ENCODE data around the gene SLC2A14. TPM values are rescaled to one million over a fixed set of nuclear protein-coding genes. Genes with fewer than 3 reads are reported as not detected.
"Not testable (repeated sequence)": the region's sequence is repeated elsewhere in the genome, so short reads cannot be mapped to it uniquely, and the experiment has no call there.

The SLC2A14 gene
- under 1 TPM in 1 of 6 donors, not detected in 5; 0.58 TPM for polyA plus RNA-seq (ENCODE audit: low read depth in 6 of 6)

GRCh38 chr12:7872566-7873319 is at the start of gene SLC2A14:
TSS of gene SLC2A14 (minus strand) at chr12:7872915. CDS start at chr12:7869880, 3,035 bp downstream.
- Mint-ChIP-seq H3K4me1 (peaks cover 5 to 8% (median 6%) of the 10 kb centered on the region in 3 donors), H3K4me3 (peak within 1 kb of the TSS in 2 of 8 donors; percentile 36 to 72), H3K36me3 (peaks cover 0 to 8% of the 10 kb centered on the region in 2 donors), H3K27me3 (peaks cover 26 to 39% (median 29%) of the 10 kb centered on the region in 3 donors), H3K9me3 (no peaks in the 10 kb centered on the region), H3K27ac (peak within 1 kb of the TSS in 1 of 6 donors; percentile 26)
- ATAC-seq (ENCODE audit: low read depth in 2 of 2) (no peak), DNase-seq (no peak)

- H3K27me3 Mint-ChIP-seq, H3K9me3 Mint-ChIP-seq, DNase-seq: not testable (repeated sequence)
- H3K4me3 Mint-ChIP-seq = peak overlapping the region in 1 of 8 donors; percentile 33
- H3K27ac Mint-ChIP-seq = peak overlapping the region in 4 of 6 donors; percentile 59 to 95 (median 78)
- H3K36me3 Mint-ChIP-seq = peaks cover 28 to 40% of the 10 kb centered on the region in 2 donors
- peak; percentile 7 to 10 for ATAC-seq (ENCODE audit: low read depth in 2 of 2)
- H3K4me1 Mint-ChIP-seq = peaks cover 6 to 30% (median 13%) of the 10 kb centered on the region in 3 donors
These were observed 48.5 kb upstream of the SLC2A14 start for GRCh38 chr12:7921181-7921580.

DNA sequence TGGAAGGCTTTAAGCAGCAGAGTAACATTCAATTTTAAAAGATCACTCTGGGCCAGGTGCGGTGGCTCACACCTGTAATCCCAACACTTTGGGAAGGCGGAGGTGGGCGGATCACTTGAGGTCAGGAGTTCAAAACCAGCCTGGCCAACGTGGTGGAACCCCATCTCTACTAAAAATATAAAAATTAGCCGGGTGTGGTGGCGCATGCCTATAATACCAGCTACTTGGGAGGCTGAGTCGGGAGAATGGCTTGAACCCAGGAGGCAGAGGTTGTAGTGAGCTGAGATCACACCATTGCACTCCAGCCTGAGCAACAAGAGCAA is 45.5 kb upstream of the SLC2A14 start:
- H3K4me3 Mint-ChIP-seq; H3K9me3 Mint-ChIP-seq; ATAC-seq (ENCODE audit: low read depth in 2 of 2); H3K27me3 Mint-ChIP-seq; DNase-seq: not testable (repeated sequence)
- H3K36me3 Mint-ChIP-seq = peaks cover 19 to 28% of the 10 kb centered on the region in 2 donors
- peak overlapping the region in 5 of 6 donors; percentile 57 to 86 (median 82) for H3K27ac Mint-ChIP-seq
- peaks cover 3 to 21% (median 12%) of the 10 kb centered on the region in 3 donors for H3K4me1 Mint-ChIP-seq

GRCh38 chr12:7917392-7918267 is 44.9 kb upstream of the SLC2A14 start:
- Mint-ChIP-seq H3K4me3 (peak overlapping the region in 1 of 8 donors; percentile 4), H3K36me3 (peaks cover 19 to 25% of the 10 kb centered on the region in 2 donors), H3K9me3 (no peaks in the 10 kb centered on the region), H3K27me3 (no peaks in the 10 kb centered on the region), H3K27ac (peak overlapping the region in 3 of 6 donors; percentile 49 to 82 (median 57)), H3K4me1 (peaks cover 3 to 21% (median 12%) of the 10 kb centered on the region in 3 donors)
- ATAC-seq (ENCODE audit: low read depth in 2 of 2) = no peak
- no peak for DNase-seq

- ATAC-seq (ENCODE audit: low read depth in 2 of 2) (no peak), DNase-seq (no peak)
- Mint-ChIP-seq H3K4me1 (peaks cover 3 to 21% (median 12%) of the 10 kb centered on the region in 3 donors), H3K4me3 (peak overlapping the region in 1 of 8 donors; percentile 32), H3K27me3 (no peaks in the 10 kb centered on the region), H3K36me3 (peaks cover 19 to 21% of the 10 kb centered on the region in 2 donors), H3K9me3 (no peaks in the 10 kb centered on the region), H3K27ac (peak overlapping the region in 1 of 6 donors; percentile 44)
These were observed 44.2 kb upstream of the SLC2A14 start for GRCh38 chr12:7916936-7917335.

GRCh38 chr12:7915661-7916403 is 43.1 kb upstream of the SLC2A14 start:
- Mint-ChIP-seq H3K9me3 (no peaks in the 10 kb centered on the region), H3K4me1 (peaks cover 3 to 15% (median 12%) of the 10 kb centered on the region in 3 donors), H3K27me3 (no peaks in the 10 kb centered on the region), H3K27ac (peak overlapping the region in 2 of 6 donors; percentile 28 to 56), H3K4me3 (no peak overlapping the region), H3K36me3 (peaks cover 14 to 18% of the 10 kb centered on the region in 2 donors)
- DNase-seq (no peak), ATAC-seq (ENCODE audit: low read depth in 2 of 2) (no peak)

- not testable (repeated sequence) for DNase-seq; H3K27me3 Mint-ChIP-seq; ATAC-seq (ENCODE audit: low read depth in 2 of 2); H3K4me1 Mint-ChIP-seq; H3K27ac Mint-ChIP-seq; H3K36me3 Mint-ChIP-seq; H3K4me3 Mint-ChIP-seq; H3K9me3 Mint-ChIP-seq
These were observed 37.4 kb upstream of the SLC2A14 start for GRCh38 chr12:7910106-7910505.

- H3K4me1 Mint-ChIP-seq = no peaks in the 10 kb centered on the region
- DNase-seq (no peak), ATAC-seq (ENCODE audit: low read depth in 2 of 2) (no peak)
- no peaks in the 10 kb centered on the region for H3K36me3 Mint-ChIP-seq
- no peak overlapping the region for H3K27ac Mint-ChIP-seq
- H3K27me3 Mint-ChIP-seq = no peaks in the 10 kb centered on the region
- H3K4me3 Mint-ChIP-seq = no peak overlapping the region
- H3K9me3 Mint-ChIP-seq = no peaks in the 10 kb centered on the region
These were observed 34.3 kb upstream of the SLC2A14 start for GRCh38 chr12:7907009-7907408.

- H3K4me1 Mint-ChIP-seq; H3K9me3 Mint-ChIP-seq; H3K36me3 Mint-ChIP-seq; H3K27ac Mint-ChIP-seq; ATAC-seq (ENCODE audit: low read depth in 2 of 2); DNase-seq; H3K4me3 Mint-ChIP-seq; H3K27me3 Mint-ChIP-seq: not testable (repeated sequence)
These were observed 33.6 kb upstream of the SLC2A14 start for GRCh38 chr12:7906303-7906702.

DNA sequence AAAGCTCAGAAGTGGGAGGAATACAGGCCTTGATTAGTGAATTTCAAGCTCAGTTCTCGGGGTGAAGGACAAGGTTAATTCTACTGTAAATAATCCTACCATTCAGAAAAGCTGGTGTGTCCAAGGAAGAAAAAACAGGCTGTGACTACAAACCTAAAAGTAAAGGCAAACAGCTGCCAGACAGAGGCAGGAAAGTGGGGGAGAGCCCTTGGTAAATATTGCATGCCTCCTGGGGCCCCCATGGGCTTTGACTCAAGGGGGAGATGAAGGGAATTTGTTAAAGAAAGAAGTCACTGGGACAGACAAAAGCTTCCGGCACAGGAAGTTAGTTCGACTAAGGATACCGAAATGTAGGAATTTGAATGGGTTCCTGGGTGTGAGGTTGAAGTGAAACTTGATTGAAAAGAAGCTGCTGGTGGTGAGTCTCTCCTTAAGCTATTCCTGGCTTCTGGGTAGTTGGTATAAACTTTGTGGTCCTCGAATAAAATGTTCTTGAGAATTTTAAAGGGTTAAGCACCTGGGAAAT is 32.9 kb upstream of the SLC2A14 start:
- ATAC-seq (ENCODE audit: low read depth in 2 of 2); H3K27me3 Mint-ChIP-seq; H3K36me3 Mint-ChIP-seq; H3K4me3 Mint-ChIP-seq; DNase-seq; H3K4me1 Mint-ChIP-seq; H3K27ac Mint-ChIP-seq; H3K9me3 Mint-ChIP-seq: not testable (repeated sequence)

DNA sequence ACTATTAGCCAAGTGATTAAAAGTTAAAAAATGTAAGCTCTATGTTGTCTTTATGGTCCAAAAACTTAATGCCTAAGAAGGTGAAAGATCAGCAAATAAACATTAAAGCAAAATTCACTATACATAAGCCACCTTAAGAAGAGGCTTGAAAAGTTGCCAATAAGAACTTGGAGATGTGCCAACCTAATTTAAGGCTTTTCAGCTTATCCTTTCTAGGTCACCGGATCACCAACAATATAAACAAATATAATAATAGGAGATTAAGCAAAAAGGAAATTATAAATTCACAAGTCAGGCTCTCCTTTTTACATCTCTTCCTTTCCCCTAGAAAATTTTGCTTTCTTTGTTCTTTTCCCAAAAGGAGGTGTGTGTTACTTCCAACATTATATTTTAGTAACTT is 32.4 kb upstream of the SLC2A14 start:
- Mint-ChIP-seq H3K9me3 (no peaks in the 10 kb centered on the region), H3K27ac (no peak overlapping the region), H3K4me3 (no peak overlapping the region), H3K36me3 (no peaks in the 10 kb centered on the region), H3K4me1 (no peaks in the 10 kb centered on the region), H3K27me3 (no peaks in the 10 kb centered on the region)
- no peak for ATAC-seq (ENCODE audit: low read depth in 2 of 2)
- no peak for DNase-seq

DNA sequence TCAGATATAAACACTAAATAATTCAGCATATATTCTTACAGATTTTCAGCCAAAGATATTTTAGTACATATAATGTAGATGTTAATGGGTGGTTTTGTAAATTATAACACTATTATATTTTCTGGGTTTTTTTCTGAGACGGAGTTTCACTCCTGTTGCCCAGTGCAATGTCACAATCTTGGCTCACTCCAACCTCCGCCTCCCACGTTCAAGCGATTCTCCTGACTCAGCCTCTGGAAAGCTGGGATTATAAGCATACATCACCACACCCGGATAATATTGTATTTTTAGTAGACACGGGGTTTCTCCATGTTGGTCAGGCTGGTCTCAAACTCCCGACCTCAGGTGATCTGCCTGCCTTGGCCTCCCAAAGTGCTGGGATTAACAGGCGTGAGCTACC is 29.7 kb upstream of the SLC2A14 start:
- not testable (repeated sequence) for ATAC-seq (ENCODE audit: low read depth in 2 of 2); H3K27me3 Mint-ChIP-seq; H3K9me3 Mint-ChIP-seq; H3K36me3 Mint-ChIP-seq; H3K4me3 Mint-ChIP-seq; DNase-seq; H3K4me1 Mint-ChIP-seq; H3K27ac Mint-ChIP-seq

- Mint-ChIP-seq H3K27ac (no peak overlapping the region), H3K4me3 (peak overlapping the region in 1 of 8 donors; percentile 61), H3K27me3 (no peaks in the 10 kb centered on the region), H3K4me1 (no peaks in the 10 kb centered on the region), H3K9me3 (no peaks in the 10 kb centered on the region), H3K36me3 (no peaks in the 10 kb centered on the region)
- no peak for DNase-seq
- ATAC-seq (ENCODE audit: low read depth in 2 of 2) = no peak
These were observed 27.0 kb upstream of the SLC2A14 start for GRCh38 chr12:7899755-7900154.

All from naive B cell (primary cell).